ENCODE data around the gene MAP3K5. TPM values are rescaled to one million over a fixed set of nuclear protein-coding genes. Genes with fewer than 3 reads are reported as not detected.

Gene MAP3K5
- total and polyA plus RNA-seq, 3 donors from 2014 or later, result 21.3 to 55.3 (median 46.1) TPM

GRCh38 chr6:136744889-136745288 lies 47.4 kb downstream of the MAP3K5 start:
- H3K27me3 ChIP-seq, result no peaks in the 10 kb centered on the region
- H3K9me3 ChIP-seq, result no peaks in the 10 kb centered on the region
- intact Hi-C loops (cut with DNase I; ENCODE audit: low total_unique reads), result no loop called here
- peaks cover 4% of the 10 kb centered on the region for H3K4me1 ChIP-seq
- no peak for TF ChIP-seq POLR2A (IDR thresholded peaks at IDR 0.05)
- TF ChIP-seq CTCF (IDR thresholded peaks at IDR 0.05), result no peak
- H3K27ac ChIP-seq, result no peak overlapping the region
- H3K4me3 ChIP-seq, result no peak overlapping the region
- 77 to 78% methylated on average over 5 of the region's 5 CpGs for WGBS, 2 donors
- DNase-seq, result no peak
- H3K36me3 ChIP-seq (ENCODE audit: low read depth, missing control alignments), result no peaks in the 10 kb centered on the region

- Histone ChIP-seq H3K9me3 (no peaks in the 10 kb centered on the region), H3K27ac (no peak overlapping the region), H3K4me3 (no peak overlapping the region), H3K27me3 (no peaks in the 10 kb centered on the region), H3K36me3 (ENCODE audit: low read depth, missing control alignments) (no peaks in the 10 kb centered on the region), H3K4me1 (peaks cover 17% of the 10 kb centered on the region)
- DNase-seq, result no peak
- intact Hi-C loops (cut with DNase I; ENCODE audit: low total_unique reads), result no loop called here
- 71 to 78% methylated on average over 2 of the region's 2 CpGs for WGBS, 2 donors
- TF ChIP-seq CTCF (IDR thresholded peaks at IDR 0.05) (no peak), POLR2A (IDR thresholded peaks at IDR 0.05) (no peak)
These were observed 50.2 kb downstream of the MAP3K5 start for GRCh38 chr6:136742125-136742524.

- WGBS, 2 donors, result 73 to 79% methylated on average over 10 of the region's 10 CpGs
- no peaks in the 10 kb centered on the region for H3K9me3 ChIP-seq
- intact Hi-C loops (cut with DNase I; ENCODE audit: low total_unique reads), result no loop called here
- no peak for TF ChIP-seq POLR2A (IDR thresholded peaks at IDR 0.05)
- no peak for TF ChIP-seq CTCF (IDR thresholded peaks at IDR 0.05)
- no peaks in the 10 kb centered on the region for H3K36me3 ChIP-seq (ENCODE audit: low read depth, missing control alignments)
- DNase-seq, result no peak
- H3K27me3 ChIP-seq, result no peaks in the 10 kb centered on the region
- H3K27ac ChIP-seq, result no peak overlapping the region
- H3K4me3 ChIP-seq, result no peak overlapping the region
- H3K4me1 ChIP-seq, result peaks cover 20% of the 10 kb centered on the region
These were observed 52.0 kb downstream of the MAP3K5 start for GRCh38 chr6:136740050-136740974.

GRCh38 chr6:136739501-136739900 lies 52.8 kb downstream of the MAP3K5 start:
- TF ChIP-seq CTCF (IDR thresholded peaks at IDR 0.05) (no peak), POLR2A (IDR thresholded peaks at IDR 0.05) (no peak)
- no peaks in the 10 kb centered on the region for H3K27me3 ChIP-seq
- no peak overlapping the region for H3K27ac ChIP-seq
- intact Hi-C loops (cut with DNase I; ENCODE audit: low total_unique reads), result no loop called here
- H3K4me3 ChIP-seq, result no peak overlapping the region
- H3K9me3 ChIP-seq, result no peaks in the 10 kb centered on the region
- no peaks in the 10 kb centered on the region for H3K36me3 ChIP-seq (ENCODE audit: low read depth, missing control alignments)
- 86 to 93% methylated on average over 3 of the region's 3 CpGs for WGBS, 2 donors
- DNase-seq, result no peak
- H3K4me1 ChIP-seq, result peaks cover 20% of the 10 kb centered on the region
